ENCODE measurements around the gene PABPN1L. TPM values are rescaled to one million over a fixed set of nuclear protein-coding genes. Genes with fewer than 3 reads are reported as not detected.

Gene PABPN1L
- total RNA-seq, 6 experiments from 2014 or later = 0.37 TPM; not detected in 5

DNA sequence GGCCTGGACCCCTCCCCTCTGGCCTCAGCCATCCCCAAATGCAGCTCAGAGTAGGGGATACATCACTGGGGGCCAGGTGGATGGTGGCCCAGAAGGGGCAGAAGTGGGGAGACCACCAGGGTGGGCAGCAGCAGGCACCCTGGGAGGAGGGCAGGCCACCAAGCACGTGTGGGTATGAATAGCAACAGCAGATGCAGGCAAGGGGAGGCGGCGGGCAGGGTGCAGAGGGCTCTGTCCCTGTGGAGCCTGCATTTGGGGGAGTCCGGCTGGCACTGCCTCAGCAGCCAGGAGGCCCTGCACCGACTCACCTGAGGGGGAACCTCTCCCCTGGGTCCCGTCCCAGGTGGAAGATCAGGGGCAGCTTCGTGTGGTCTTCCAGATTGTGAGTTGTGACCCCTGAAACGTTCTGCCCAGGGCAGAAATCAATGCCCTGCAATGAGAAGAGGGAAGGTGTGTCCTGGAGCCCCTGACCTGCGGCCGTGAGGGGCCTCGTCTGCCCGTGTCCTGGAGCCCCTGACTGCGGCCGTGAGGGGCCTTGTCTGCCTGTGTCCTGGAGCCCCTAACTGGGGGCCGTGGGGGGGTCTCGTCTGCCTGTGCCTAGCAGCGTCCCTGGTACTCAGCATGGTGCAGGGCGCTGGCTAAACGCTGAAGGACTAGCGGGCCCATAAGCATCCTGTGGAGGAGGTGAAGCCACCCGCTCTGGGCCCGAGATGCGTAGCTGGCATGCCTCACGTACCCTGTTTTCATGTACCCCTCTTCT, 44.0 kb downstream of the PABPN1L start:
- H3K27me3 ChIP-seq = no peaks in the 10 kb centered on the region
- no peaks in the 10 kb centered on the region for H3K9me3 ChIP-seq
- ATAC-seq (no peak), DNase-seq (no peak)
- 100% methylated on average over 1 of the region's 24 CpGs for WGBS (ENCODE audit: insufficient coverage, low coverage, low lambda C conversion rate, missing lambda C conversion rate)
- no peak overlapping the region for H3K27ac ChIP-seq
- intact Hi-C loops (cut with DNase I) = no loop called here
- TF ChIP-seq CTCF (IDR thresholded peaks at IDR 0.05) (no peak), POLR2A (IDR thresholded peaks at IDR 0.05) (no peak)
- no peak overlapping the region for H3K4me3 ChIP-seq
- H3K4me1 ChIP-seq = no peaks in the 10 kb centered on the region
- peaks cover 0 to 2% (median 0%) of the 10 kb centered on the region in 4 donors for H3K36me3 ChIP-seq

- H3K36me3 ChIP-seq = peaks cover 0 to 2% (median 0%) of the 10 kb centered on the region in 4 donors
Measured at GRCh38 chr16:88821168-88821850, 45.2 kb downstream of the PABPN1L start.

GRCh38 chr16:88820385-88821025, 46.0 kb downstream of the PABPN1L start:
- peaks cover 0 to 2% (median 0%) of the 10 kb centered on the region in 4 donors for H3K36me3 ChIP-seq
- WGBS (ENCODE audit: insufficient coverage, low coverage, low lambda C conversion rate, missing lambda C conversion rate) = 71% methylated on average over 2 of the region's 20 CpGs
- no peak for DNase-seq
- intact Hi-C loops (cut with DNase I) = no loop called here
- no peaks in the 10 kb centered on the region for H3K4me1 ChIP-seq
- ATAC-seq = no peak
- no peak for TF ChIP-seq CTCF (IDR thresholded peaks at IDR 0.05)
- no peak for TF ChIP-seq POLR2A (IDR thresholded peaks at IDR 0.05)
- no peak overlapping the region for H3K27ac ChIP-seq
- no peaks in the 10 kb centered on the region for H3K9me3 ChIP-seq
- H3K4me3 ChIP-seq = no peak overlapping the region
- no peaks in the 10 kb centered on the region for H3K27me3 ChIP-seq

More at GRCh38 chr16:88821168-88821850, 45.2 kb downstream of the PABPN1L start:
- Histone ChIP-seq H3K27ac (no peak overlapping the region), H3K4me1 (no peaks in the 10 kb centered on the region), H3K9me3 (no peaks in the 10 kb centered on the region), H3K4me3 (no peak overlapping the region), H3K27me3 (no peaks in the 10 kb centered on the region)
- DNase-seq = no peak
- peak in 1 of 4 donors; percentile 11 for ATAC-seq
- no peak for TF ChIP-seq POLR2A (IDR thresholded peaks at IDR 0.05)
- no peak for TF ChIP-seq CTCF (IDR thresholded peaks at IDR 0.05)
- WGBS (ENCODE audit: insufficient coverage, low coverage, low lambda C conversion rate, missing lambda C conversion rate) = 50% methylated on average over 1 of the region's 22 CpGs
- intact Hi-C loops (cut with DNase I) = no loop called here

- 90% methylated on average over 6 of the region's 16 CpGs for WGBS (ENCODE audit: insufficient coverage, low coverage, low lambda C conversion rate, missing lambda C conversion rate)
- TF ChIP-seq POLR2A (IDR thresholded peaks at IDR 0.05) = no peak
- no peaks in the 10 kb centered on the region for H3K27me3 ChIP-seq
- no peak for DNase-seq
- H3K4me1 ChIP-seq = no peaks in the 10 kb centered on the region
- H3K9me3 ChIP-seq = no peaks in the 10 kb centered on the region
- H3K27ac ChIP-seq = no peak overlapping the region
- ATAC-seq = no peak
- H3K4me3 ChIP-seq = no peak overlapping the region
- intact Hi-C loops (cut with DNase I) = loop anchor here in 1 of 2 donors (10.0 kb wide), 2 partner anchors 46 to 346 kb away; partner anchors contain the start of gene PABPN1L
- peaks cover 0 to 2% (median 0%) of the 10 kb centered on the region in 4 donors for H3K36me3 ChIP-seq
Measured at GRCh38 chr16:88819126-88819525, 47.3 kb downstream of the PABPN1L start.

Measured in right lobe of liver (tissue), 6 donors.